Choroid plexus epithelial cell (primary cell): Measurements from ENCODE around the gene CT45A9.
"Not testable (repeated sequence)": the region's sequence is repeated elsewhere in the genome, so short reads cannot be mapped to it uniquely, and the experiment has no call there.

Experiments
- DNase-seq: peaks from one replicate; pipeline ENCODE4 v3.0.0-alpha.2; 2010; ENCODE audit warnings: low read depth
- H3K4me3 ChIP-seq: 2 replicates; pipeline ENCODE4 v1.5.1; 2011; ENCODE audit warnings: low read depth, mild to moderate bottlenecking, control low read depth, low read length, moderate library complexity
- CTCF ChIP-seq: conservative IDR thresholded peaks from 2 replicates; pipeline ENCODE4 v1.5.1; 2011; ENCODE audit warnings: low read depth, mild to moderate bottlenecking, control low read depth, inconsistent platforms, low read length, moderate library complexity

Gene CT45A9

GRCh38 chrX:135871712-135872111, at the start of gene CT45A9:
Gene CT45A9, minus strand, starts transcription at chrX:135871812. Its CDS starts 3,751 bp downstream, at chrX:135868061.
- not testable (repeated sequence) for H3K4me3 ChIP-seq

GRCh38 chrX:135920516-135920915, 48.9 kb upstream of the CT45A9 start:
- not testable (repeated sequence) for H3K4me3 ChIP-seq, DNase-seq

More at GRCh38 chrX:135871712-135872111, at the start of gene CT45A9:
- DNase-seq = not testable (repeated sequence)

GRCh38 chrX:135914404-135914803, 42.8 kb upstream of the CT45A9 start:
- DNase-seq = no peak
- H3K4me3 ChIP-seq = no peak overlapping the region
- TF ChIP-seq CTCF = no peak

- no peak overlapping the region for H3K4me3 ChIP-seq
- DNase-seq = no peak
- TF ChIP-seq CTCF = no peak
These were observed 38.6 kb upstream of the CT45A9 start for GRCh38 chrX:135910251-135910650.

GRCh38 chrX:135893294-135893817, 21.7 kb upstream of the CT45A9 start, which contains the start of the genes CT45A10 and SAGE1:
Gene CT45A10, minus strand, starts transcription at chrX:135893444. Its CDS starts 8,100 bp downstream, at chrX:135885344.
Gene SAGE1, plus strand, starts transcription at chrX:135893716. Its CDS starts 2,527 bp downstream, at chrX:135896243.
- no peak within 1 kb of the TSS for H3K4me3 ChIP-seq
- TF ChIP-seq CTCF = no peak
- no peak for DNase-seq

GRCh38 chrX:135892781-135893180, 21.2 kb upstream of the CT45A9 start:
- no peak for DNase-seq
- no peak overlapping the region for H3K4me3 ChIP-seq
- TF ChIP-seq CTCF = no peak

GRCh38 chrX:135890087-135890585, 18.5 kb upstream of the CT45A9 start:
- no peak overlapping the region for H3K4me3 ChIP-seq
- DNase-seq = no peak
- TF ChIP-seq CTCF = no peak

- DNase-seq, H3K4me3 ChIP-seq: not testable (repeated sequence)
These were observed 17.4 kb upstream of the CT45A9 start for GRCh38 chrX:135888976-135889375.

GRCh38 chrX:135888230-135888629, 16.6 kb upstream of the CT45A9 start:
- H3K4me3 ChIP-seq, DNase-seq: not testable (repeated sequence)

GRCh38 chrX:135882741-135883140, 11.1 kb upstream of the CT45A9 start:
- not testable (repeated sequence) for H3K4me3 ChIP-seq, DNase-seq

GRCh38 chrX:135854438-135854837, 17.2 kb downstream of the CT45A9 start, which contains the start of gene CT45A8:
Gene CT45A8, minus strand, starts transcription at chrX:135854538. Its CDS starts 3,755 bp downstream, at chrX:135850783.
- DNase-seq, H3K4me3 ChIP-seq: not testable (repeated sequence)

GRCh38 chrX:135837180-135837579, 34.4 kb downstream of the CT45A9 start, which contains the start of gene CT45A7:
Gene CT45A7, minus strand, starts transcription at chrX:135837280. Its CDS starts 3,747 bp downstream, at chrX:135833533.
- H3K4me3 ChIP-seq, DNase-seq: not testable (repeated sequence)

- not testable (repeated sequence) for DNase-seq, H3K4me3 ChIP-seq
These were observed 51.7 kb downstream of the CT45A9 start, which contains the start of gene CT45A2 for GRCh38 chrX:135819912-135820311. Gene CT45A2, minus strand, starts transcription at chrX:135820012. Its CDS starts 3,747 bp downstream, at chrX:135816265.
